HG03103 (cell line): ENCODE results near the gene NOVA2.

Source experiments
- ATAC-seq: cut with Tn5 transposase; IDR thresholded peaks from one replicate; pipeline ENCODE4 v1.9.1; 2021; ENCODE audit warnings: low read depth; ENCODE audit not compliant: unreplicated experiment

The NOVA2 gene

DNA sequence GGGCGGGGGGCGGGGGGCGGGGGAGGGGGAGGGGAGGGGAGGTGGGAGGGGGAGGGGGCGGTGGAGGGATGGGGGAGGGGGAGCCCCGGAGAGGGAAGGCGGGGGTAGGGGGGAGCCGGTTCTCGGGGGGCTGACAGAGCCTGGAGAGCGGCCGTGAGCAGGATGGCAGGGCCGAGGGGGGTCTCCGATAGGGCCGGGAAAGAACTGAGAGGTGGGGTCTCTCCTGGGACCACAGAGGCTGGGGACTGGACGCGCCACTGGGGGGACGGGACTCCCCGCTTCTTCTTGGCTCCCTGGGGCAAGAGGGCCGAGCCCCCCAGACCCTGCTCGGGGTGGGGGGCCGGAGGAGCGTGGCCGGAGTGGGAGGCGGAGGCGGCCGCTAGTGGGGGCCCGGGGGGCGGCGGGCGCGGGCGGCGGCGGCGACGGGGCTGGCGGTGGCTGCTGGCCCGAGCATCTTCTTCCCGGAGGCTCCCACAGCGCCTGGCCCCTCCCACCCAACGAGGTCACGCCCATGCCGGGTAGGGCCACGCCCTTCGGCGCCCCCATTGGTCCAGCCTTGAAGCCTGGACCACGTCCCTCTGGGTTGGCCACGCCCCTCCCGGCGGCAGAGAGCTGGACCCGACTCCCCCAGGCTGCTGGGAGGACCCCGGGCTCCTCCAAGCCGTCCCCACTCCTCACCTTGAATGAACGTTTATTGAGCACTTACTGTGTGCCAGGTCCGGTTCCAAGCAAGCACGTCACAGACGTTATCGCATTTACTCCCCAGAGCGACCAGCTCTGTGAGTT is at the start of gene NOVA2:
TSS of gene NOVA2 (minus strand) at position 313 of the 786 bp plus-strand sequence. CDS start 514 bp downstream, outside the sequence.
- no peak for ATAC-seq

- no peak for ATAC-seq
These were observed 49.7 kb upstream of the NOVA2 start for GRCh38 chr19:46023311-46023779.

DNA sequence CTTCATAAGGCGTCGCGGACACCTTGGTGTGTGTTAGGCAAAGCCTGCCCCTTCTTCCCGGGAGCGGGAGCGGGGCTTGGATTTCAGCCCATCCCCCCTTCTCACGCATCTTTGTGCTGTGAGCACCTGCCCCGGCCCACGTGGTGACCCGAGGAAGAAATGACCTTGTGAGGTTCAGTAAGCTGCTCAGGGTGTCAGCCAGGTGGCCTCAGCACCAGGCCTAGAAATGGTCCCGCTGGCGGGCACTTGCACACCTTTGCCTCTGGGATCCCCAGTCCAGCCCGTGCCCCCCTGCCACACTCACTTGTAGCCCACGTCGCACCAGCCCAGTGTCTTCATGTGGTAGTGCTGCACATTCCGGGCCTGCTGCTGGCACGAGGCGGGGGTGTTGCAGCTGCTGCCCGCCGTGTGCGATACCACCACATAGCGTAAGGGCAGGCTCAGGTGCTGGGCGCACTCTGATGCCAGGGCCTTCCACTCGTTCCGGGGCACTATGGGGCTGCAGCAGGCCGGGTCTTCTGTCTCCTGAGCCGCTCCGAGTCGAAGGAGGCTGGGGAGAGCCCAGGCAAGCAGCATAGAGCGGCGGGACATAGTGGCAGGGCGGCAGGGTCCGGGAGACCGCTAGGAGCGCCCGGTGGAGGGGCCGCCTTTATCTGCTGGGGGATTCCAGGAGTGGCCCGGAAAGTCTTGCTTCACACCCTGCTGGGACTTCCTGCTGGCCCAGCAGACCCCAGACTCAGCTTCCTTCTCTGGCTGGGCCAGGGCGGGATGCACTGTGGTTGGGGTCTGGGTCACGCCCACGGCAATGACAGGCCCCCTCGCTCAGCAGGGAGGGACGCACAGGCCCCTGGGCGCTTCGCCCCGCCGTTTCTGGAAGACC is 49.0 kb upstream of the NOVA2 start, which contains the start of gene PGLYRP1:
TSS of gene PGLYRP1 (minus strand) at position 623 of the 880 bp plus-strand sequence. CDS start at position 591, 32 bp downstream.
- ATAC-seq = no peak

GRCh38 chr19:46022061-46022430 is 48.4 kb upstream of the NOVA2 start:
- no peak for ATAC-seq

- no peak for ATAC-seq
These were observed 47.9 kb upstream of the NOVA2 start for GRCh38 chr19:46021531-46022041.

DNA sequence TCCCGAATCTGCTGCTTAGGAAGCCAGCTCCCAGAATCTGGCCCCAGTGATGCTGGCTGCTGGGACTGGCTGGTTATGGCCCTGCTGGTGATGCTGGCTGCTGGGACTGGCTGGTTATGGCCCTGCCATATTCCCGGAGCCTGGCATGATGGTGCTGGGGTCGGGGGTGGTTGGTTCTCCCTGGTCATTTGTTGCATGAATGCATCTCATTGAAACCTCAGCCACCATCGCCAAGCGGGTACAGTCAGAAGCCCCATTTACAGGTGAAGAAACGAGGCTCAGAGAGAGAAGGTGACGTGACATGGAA is 47.1 kb upstream of the NOVA2 start:
- ATAC-seq = no peak

DNA sequence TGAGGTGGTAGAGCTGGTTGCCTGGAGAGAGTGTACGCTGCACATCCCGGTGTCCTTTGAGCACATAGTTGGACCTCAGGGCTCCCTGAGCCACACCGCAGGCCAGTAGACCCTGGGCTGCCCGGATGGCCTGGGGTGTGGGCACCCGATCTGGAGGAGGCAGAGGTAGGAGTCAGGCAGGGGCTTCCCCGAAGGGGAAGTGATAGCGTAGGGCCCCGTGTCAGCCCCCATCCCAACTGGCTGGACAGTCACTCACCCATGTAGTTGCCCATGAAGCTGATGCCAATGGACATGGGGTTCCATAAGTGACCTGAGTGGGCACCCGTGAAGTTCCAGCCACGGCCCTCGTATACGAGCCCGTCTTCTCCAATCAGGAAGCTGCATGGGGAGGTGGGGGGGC is 45.6 kb upstream of the NOVA2 start:
- ATAC-seq = no peak

GRCh38 chr19:46018729-46019251 is 45.1 kb upstream of the NOVA2 start:
- ATAC-seq = no peak

- ATAC-seq = no peak
These were observed 44.4 kb upstream of the NOVA2 start for GRCh38 chr19:46017874-46018675.

DNA sequence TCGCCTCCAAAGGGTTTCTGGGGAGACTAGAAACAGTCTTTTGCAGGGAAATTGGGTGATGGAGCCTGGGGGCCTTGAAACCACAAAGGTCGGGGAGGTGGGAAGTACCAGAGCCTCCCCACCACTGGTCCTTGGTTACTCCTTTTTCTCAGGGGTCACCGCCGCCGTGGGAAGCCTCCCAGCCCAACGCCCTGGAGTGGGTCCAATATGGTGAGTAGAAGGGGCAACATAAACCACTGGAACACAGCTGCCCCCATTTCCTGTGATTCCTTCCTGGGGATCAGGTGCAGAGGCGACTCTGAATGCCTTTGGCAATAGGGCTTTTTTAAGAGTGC is 43.4 kb upstream of the NOVA2 start:
- no peak for ATAC-seq

- ATAC-seq = no peak
These were observed 42.9 kb upstream of the NOVA2 start for GRCh38 chr19:46016426-46017094.

DNA sequence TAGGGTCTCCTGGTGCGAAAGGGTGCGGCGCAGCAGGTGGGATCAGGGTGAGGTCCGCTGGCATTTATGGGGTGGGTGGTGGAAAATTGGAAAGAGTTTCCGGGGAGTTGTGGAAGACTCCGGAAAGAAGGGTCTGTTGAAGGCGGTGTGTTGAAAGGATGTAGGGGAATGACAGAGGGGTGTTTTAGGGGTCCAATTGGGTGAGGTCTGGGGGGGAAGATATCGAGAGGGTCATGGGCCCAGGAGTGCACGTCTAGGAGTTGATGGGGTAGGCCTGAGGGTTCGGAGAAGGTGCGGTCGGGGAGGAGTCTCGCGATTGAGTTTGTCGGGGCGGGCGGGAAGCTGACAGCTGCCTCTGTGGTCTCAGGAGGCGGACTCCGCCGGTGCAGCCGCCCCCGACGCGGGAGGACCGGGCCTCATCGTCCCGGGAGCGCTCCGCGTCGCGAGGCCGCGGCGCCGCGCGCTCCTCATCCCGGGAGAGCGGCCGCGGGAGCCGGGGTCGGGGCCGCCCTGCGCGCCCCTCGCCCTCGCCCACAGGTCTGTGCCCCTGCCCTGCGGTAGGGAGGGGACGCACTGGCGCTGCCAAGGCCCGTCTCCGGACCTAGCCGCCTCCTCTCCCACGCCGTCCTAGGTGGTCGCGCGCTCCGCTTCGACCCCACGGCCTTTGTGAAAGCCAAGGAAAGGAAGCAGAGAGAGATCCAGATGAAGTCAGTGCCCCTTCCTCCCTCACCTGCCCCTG is 42.2 kb upstream of the NOVA2 start:
- no peak for ATAC-seq

DNA sequence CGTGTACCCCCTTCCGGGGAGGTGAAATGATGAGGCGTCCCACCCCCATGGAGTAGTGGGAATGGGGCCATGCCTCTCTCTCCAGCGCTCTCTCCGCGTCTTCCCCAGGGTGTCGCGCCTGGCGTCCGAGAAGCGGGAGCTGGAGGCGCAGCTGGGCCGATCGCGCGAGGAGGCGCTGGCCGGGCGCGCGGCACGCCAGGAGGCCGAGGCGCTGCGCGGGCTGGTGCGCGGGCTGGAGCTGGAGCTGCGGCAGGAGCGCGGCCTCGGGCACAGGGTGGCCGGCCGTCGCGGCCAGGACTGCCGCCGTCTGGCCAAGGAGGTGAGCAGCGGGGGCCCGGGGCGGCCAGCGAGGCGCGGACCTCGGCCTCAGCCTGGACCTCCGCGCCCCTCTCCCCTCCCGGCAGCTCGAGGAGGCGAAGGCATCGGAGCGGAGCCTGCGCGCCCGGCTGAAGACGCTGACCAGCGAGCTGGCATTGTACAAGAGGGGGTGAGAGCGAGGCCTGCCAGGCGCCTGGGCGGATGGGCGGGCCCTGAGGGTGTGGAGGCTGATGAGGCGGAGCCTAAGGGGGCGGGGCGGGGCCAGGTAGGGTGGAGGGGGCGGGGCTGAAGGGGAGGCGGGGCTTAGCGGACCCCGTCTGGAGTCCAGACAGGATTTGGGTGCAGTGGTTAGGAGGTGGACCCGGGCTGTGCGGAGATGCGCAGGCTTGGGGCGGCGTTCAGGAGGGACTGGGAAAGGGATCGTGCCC is 41.4 kb upstream of the NOVA2 start:
- no peak for ATAC-seq

DNA sequence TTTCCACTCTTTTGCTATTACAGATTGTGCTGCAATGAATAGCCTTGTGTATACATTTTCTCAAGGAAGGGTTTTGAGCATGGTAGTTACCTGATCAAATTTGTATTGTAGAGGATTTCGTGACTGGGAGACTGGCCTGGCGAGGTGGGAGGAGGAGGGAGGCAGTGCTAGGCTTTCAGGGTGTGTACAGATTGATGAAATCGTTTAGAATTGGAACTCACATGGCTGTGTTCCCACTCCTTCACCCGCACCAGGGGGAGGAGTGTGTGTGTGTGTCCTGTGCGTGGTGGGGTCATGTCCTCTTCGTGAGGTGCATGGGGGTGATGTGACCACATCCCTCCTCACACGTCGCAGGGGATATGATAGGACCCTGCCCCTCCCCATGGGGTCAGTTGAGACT is 40.9 kb upstream of the NOVA2 start:
- no peak for ATAC-seq

DNA sequence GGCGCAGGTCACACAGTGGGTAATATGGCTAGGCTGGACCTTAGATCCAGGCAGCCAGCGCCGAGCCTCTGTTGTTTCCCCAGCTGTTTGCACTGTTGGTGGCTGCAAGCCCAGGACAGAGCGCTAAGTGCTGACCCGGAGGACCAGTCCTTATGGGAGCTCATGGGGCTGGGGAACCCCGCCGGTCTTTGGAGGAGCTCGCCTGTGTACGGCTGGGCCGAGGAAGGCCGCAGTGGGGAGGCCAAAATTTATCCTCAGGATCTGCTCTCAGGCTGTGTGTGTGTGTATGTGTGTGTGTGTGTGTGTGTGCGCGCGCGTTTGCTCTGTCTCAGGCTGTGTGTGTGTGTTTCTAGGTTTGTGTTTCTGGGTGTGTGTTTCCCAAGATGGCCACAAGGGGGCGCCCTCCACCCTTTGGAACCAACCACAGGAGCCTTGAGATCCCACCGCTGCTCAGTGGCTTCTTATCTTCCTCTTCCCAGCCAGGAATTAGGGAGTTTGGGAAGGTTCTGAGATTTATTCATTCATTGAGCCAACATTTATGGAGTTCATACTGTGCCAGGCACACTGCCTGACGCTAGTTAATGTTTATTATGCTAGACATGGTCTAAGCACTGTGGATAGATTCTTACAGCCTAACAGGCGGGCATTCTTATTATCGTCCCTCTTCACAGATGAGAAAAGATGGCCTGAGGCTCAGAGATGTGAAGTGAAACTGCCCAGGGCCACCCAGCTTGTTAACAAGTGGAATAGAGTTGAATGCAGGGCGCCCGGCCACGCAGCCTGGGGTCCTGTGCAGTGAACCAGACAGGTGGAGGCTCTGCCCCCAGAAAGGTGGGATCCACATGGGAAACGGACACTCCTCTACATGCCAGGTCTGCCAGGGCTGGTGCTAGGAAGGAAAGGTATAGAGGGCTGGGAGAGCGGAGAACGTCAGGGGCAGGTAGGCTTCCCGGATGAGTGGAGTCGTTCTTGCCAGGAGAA is 36.2 kb upstream of the NOVA2 start:
- ATAC-seq = no peak

- no peak for ATAC-seq
These were observed 32.7 kb upstream of the NOVA2 start for GRCh38 chr19:46006411-46006810.

DNA sequence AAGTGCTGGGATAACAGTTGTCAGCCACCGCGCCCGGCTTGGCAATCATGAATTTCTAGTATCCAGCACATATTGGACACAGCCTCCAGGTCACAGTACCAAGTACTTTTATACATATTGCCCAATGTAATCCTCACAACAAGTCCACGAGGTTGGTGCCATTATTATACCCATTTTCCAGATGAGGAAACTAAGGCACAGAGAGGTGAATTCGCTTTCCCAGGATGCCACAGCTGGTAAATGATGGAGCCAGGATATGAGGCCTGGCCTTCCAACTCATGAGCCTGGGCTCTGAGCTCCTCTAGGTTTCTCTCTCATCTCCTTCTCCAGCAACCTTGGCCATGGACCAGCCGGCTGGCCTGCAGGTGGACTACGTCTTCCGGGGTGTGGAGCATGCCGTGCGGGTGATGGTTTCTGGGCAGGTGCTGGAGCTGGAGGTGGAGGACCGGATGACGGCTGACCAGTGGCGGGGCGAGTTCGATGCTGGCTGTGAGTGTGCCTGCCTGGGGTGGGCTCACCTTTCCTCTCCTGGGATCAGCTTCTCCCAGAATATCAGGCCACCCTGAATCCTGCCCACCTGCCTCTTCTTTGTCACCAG is 29.1 kb upstream of the NOVA2 start:
- no peak for ATAC-seq
